CD14-positive monocyte (primary cell): ENCODE measurements around the gene OS9. TPM values are rescaled to one million over a fixed set of nuclear protein-coding genes. Genes with fewer than 3 reads are reported as not detected.

Source experiments
- DNase-seq, 3 donors: peaks; one replicate each; pipeline ENCODE4 v3.0.0-alpha.2; 2011 to 2022
- H2AFZ ChIP-seq: 2 replicates; pipeline ENCODE4 v1.6.0; 2012; ENCODE audit warnings: mild to moderate bottlenecking, low read depth, low read length, inconsistent platforms; ENCODE audit not compliant: insufficient read depth, poor library complexity, severe bottlenecking
- H3K27ac ChIP-seq, 2 donors: 1 replicate in 1 of 2; 2 replicates in 1 of 2; pipeline ENCODE4 v1.5.1; 2012 to 2013; ENCODE audit warnings: low read length in 2 of 2, control low read depth in 1 of 2, inconsistent platforms in 1 of 2, low read depth in 1 of 2, mild to moderate bottlenecking in 1 of 2
- H3K27me3 ChIP-seq, 2 donors: one replicate each; pipeline versions ENCODE4 v1.6.0 to v1.6.1; 2011 to 2013; ENCODE audit warnings: low read length in 2 of 2; ENCODE audit not compliant: control insufficient read depth in 2 of 2, insufficient read depth in 2 of 2
- H3K36me3 ChIP-seq, 2 donors: replicated peaks in 1 of 2; 1 replicate in 1 of 2; 2 replicates in 1 of 2; pipeline versions ENCODE4 v1.5.1 to v1.6.1; 2012 to 2013; ENCODE audit warnings: low read length in 2 of 2, control low read depth in 1 of 2, inconsistent platforms in 1 of 2, mild to moderate bottlenecking in 1 of 2; ENCODE audit not compliant: insufficient read depth in 2 of 2, control insufficient read depth in 1 of 2
- H3K4me1 ChIP-seq, 2 donors: 1 replicate in 1 of 2; 2 replicates in 1 of 2; pipeline versions ENCODE4 v1.5.1 to v1.6.1; 2012 to 2013; ENCODE audit warnings: low read length in 2 of 2, control low read depth in 1 of 2, inconsistent platforms in 1 of 2, mild to moderate bottlenecking in 1 of 2, moderate library complexity in 1 of 2; ENCODE audit not compliant: insufficient read depth in 2 of 2, control insufficient read depth in 1 of 2
- H3K4me2 ChIP-seq: replicated peaks from 2 replicates; pipeline ENCODE3; 2012; ENCODE audit warnings: low read length, moderate library complexity, mild to moderate bottlenecking; ENCODE audit not compliant: poor library complexity, severe bottlenecking; ENCODE audit errors: extremely low read depth
- H3K4me3 ChIP-seq, 3 experiments: fragments of 200-600 bp in 1 of 3; sonication (generic) in 1 of 3; replicated peaks in 1 of 3; 1 replicate in 2 of 3; 2 replicates in 1 of 3; pipeline ENCODE4 v1.5.1; 2011 to 2013; ENCODE audit warnings: low read length in 3 of 3, mild to moderate bottlenecking in 3 of 3, control low read depth in 2 of 3, low read depth in 2 of 3, inconsistent platforms in 1 of 3, moderate library complexity in 1 of 3
- H3K79me2 ChIP-seq: 2 replicates; pipeline ENCODE4 v1.6.0; 2012; ENCODE audit warnings: mild to moderate bottlenecking, control low read depth, inconsistent platforms, low read length, moderate library complexity; ENCODE audit not compliant: insufficient read depth
- H3K9ac ChIP-seq: 2 replicates; pipeline ENCODE4 v1.6.0; 2017; ENCODE audit warnings: low read length, mild to moderate bottlenecking; ENCODE audit not compliant: insufficient read depth, poor library complexity, severe bottlenecking
- H3K9me3 ChIP-seq, 2 donors: replicated peaks in 1 of 2; 1 replicate in 1 of 2; 2 replicates in 1 of 2; pipeline versions ENCODE4 v1.5.1 to v1.6.1; 2012 to 2013; ENCODE audit warnings: low read length in 2 of 2, control low read depth in 1 of 2; ENCODE audit not compliant: control insufficient read depth in 1 of 2, insufficient read depth in 1 of 2
- H4K20me1 ChIP-seq: 2 replicates; pipeline ENCODE4 v1.6.0; 2012; ENCODE audit warnings: mild to moderate bottlenecking, low read length, control low read depth, moderate library complexity; ENCODE audit not compliant: insufficient read depth
- H3K27ac Mint-ChIP-seq, 7 donors: one replicate each; pipeline ENCODE4 v1.8.0; 2020; ENCODE audit warnings: mild to moderate bottlenecking in 7 of 7, mixed read lengths in 7 of 7, moderate library complexity in 6 of 7, inconsistent platforms in 2 of 7
- H3K27me3 Mint-ChIP-seq, 3 donors: one replicate each; pipeline ENCODE4 v1.8.0; 2021 to 2022; ENCODE audit warnings: low read depth in 3 of 3, mild to moderate bottlenecking in 3 of 3, mixed read lengths in 3 of 3, moderate library complexity in 3 of 3, inconsistent platforms in 1 of 3
- H3K36me3 Mint-ChIP-seq, 2 donors: one replicate each; pipeline ENCODE4 v1.8.0; 2020; ENCODE audit warnings: mixed read lengths in 2 of 2, inconsistent platforms in 1 of 2, mild to moderate bottlenecking in 1 of 2
- H3K4me1 Mint-ChIP-seq: one replicate; pipeline ENCODE4 v1.8.0; 2020; ENCODE audit warnings: mild to moderate bottlenecking, mixed read lengths
- H3K4me3 Mint-ChIP-seq, 2 donors: one replicate each; pipeline ENCODE4 v1.8.0; 2020; ENCODE audit warnings: mild to moderate bottlenecking in 2 of 2, mixed read lengths in 2 of 2, moderate library complexity in 1 of 2
- H3K9me3 Mint-ChIP-seq, 7 donors: one replicate each; pipeline ENCODE4 v1.8.0; 2020 to 2022; ENCODE audit warnings: mixed read lengths in 7 of 7, mild to moderate bottlenecking in 6 of 7, moderate library complexity in 6 of 7, inconsistent platforms in 2 of 7
- CTCF ChIP-seq: fragments of 200-600 bp; IDR thresholded peaks from one replicate; pipeline ENCODE4 v1.8.0; 2022; ENCODE audit warnings: antibody characterized with exemption, mild to moderate bottlenecking
- WGBS: methylation state at CpG from one replicate; pipeline ENCODE4 v1.1.5; 2013; ENCODE audit warnings: missing lambda C conversion rate; ENCODE audit not compliant: insufficient coverage; 5-methylcytosine and 5-hydroxymethylcytosine counted together
- intact Hi-C, 2 donors: fragments of 100-400 bp; cut with micrococcal nuclease; formaldehyde crosslinking; loops; one replicate each; pipeline versions ENCODE4 v1.15.0 to v1.15.1; 2023
- polyA plus RNA-seq, 3 donors: library from polyadenylated mRNA; depleted of rRNA in 1 of 3; unstranded in 2 of 3; stranded (reverse) in 1 of 3; fragments of 300-500 nt in 2 of 3; fragments of >200 nt in 1 of 3; fragmentation: Illumina TruSeq in 2 of 3; gene quantifications; 1 replicate in 2 of 3; 2 replicates in 1 of 3; pipeline ENCODE4 v1.2.3, GENCODE V29; 2012 to 2021

The OS9 gene
- polyA plus RNA-seq, 3 donors: 90.9 to 484 (median 128) TPM

- Histone ChIP-seq H3K27me3 (peaks cover 37 to 56% of the 10 kb centered on the region in 2 donors), H3K4me3 (peak overlapping the region in 2 of 3 experiments; percentile 41 to 73), H3K9me3 (peaks cover 0 to 13% of the 10 kb centered on the region in 2 donors), H2AFZ (peak overlapping the region; percentile 80), H3K4me2 (peak overlapping the region; percentile 81), H3K27ac (no peak overlapping the region), H3K36me3 (peaks cover 0 to 4% of the 10 kb centered on the region in 2 donors), H4K20me1 (no peaks in the 10 kb centered on the region), H3K4me1 (peaks cover 28 to 29% of the 10 kb centered on the region in 2 donors), H3K9ac (peak overlapping the region; percentile 45), H3K79me2 (no peaks in the 10 kb centered on the region)
- no peak for DNase-seq
- no peak overlapping the region for H3K27ac Mint-ChIP-seq
- peaks cover 51 to 55% (median 54%) of the 10 kb centered on the region in 3 donors for H3K27me3 Mint-ChIP-seq
- WGBS: 19% methylated on average over 17 of the region's 17 CpGs
- H3K9me3 Mint-ChIP-seq: peaks cover 0 to 18% (median 5%) of the 10 kb centered on the region in 7 donors
- TF ChIP-seq CTCF: no peak
- peaks cover 31% of the 10 kb centered on the region for H3K4me1 Mint-ChIP-seq
- peak overlapping the region; percentile 67 to 95 for H3K4me3 Mint-ChIP-seq
- H3K36me3 Mint-ChIP-seq: peaks cover 16 to 19% of the 10 kb centered on the region in 2 donors
- intact Hi-C loops: no loop called here
Measured at GRCh38 chr12:57764662-57765002, 70.7 kb downstream of the OS9 start.

GRCh38 chr12:57765003-57765697 is 71.2 kb downstream of the OS9 start:
- Histone ChIP-seq H2AFZ (peak overlapping the region; percentile 80), H3K4me1 (peaks cover 28 to 29% of the 10 kb centered on the region in 2 donors), H3K4me2 (peak overlapping the region; percentile 81), H3K36me3 (peaks cover 0 to 6% of the 10 kb centered on the region in 2 donors), H3K27me3 (peaks cover 37 to 56% of the 10 kb centered on the region in 2 donors), H3K9ac (peak overlapping the region; percentile 45), H3K9me3 (peaks cover 0 to 13% of the 10 kb centered on the region in 2 donors), H4K20me1 (no peaks in the 10 kb centered on the region), H3K27ac (no peak overlapping the region), H3K79me2 (no peaks in the 10 kb centered on the region), H3K4me3 (peak overlapping the region; percentile 12 to 73 (median 41))
- DNase-seq: peak in 2 of 3 donors; percentile 41 to 73
- intact Hi-C loops: no loop called here
- Mint-ChIP-seq H3K36me3 (peaks cover 19 to 23% of the 10 kb centered on the region in 2 donors), H3K27ac (peak overlapping the region in 1 of 7 donors; percentile 61), H3K9me3 (peaks cover 0 to 18% (median 5%) of the 10 kb centered on the region in 7 donors), H3K4me3 (peak overlapping the region; percentile 67 to 95), H3K4me1 (peaks cover 31% of the 10 kb centered on the region), H3K27me3 (peaks cover 51 to 55% (median 54%) of the 10 kb centered on the region in 3 donors)
- under 1% methylated on average over 59 of the region's 60 CpGs for WGBS
- TF ChIP-seq CTCF: peak; percentile 38
